SKM-1 (cell line): Measurements from ENCODE around the gene JAZF1.

Experiments
- DNase-seq: peaks from one replicate; lab custom pipeline; 2025; ENCODE audit not compliant: unreplicated experiment; lab: John Stamatoyannopoulos, UW

The JAZF1 gene

GRCh38 chr7:28192786-28193585 is 12.4 kb upstream of the JAZF1 start:
- DNase-seq = no peak

- no peak for DNase-seq
These were observed 11.2 kb upstream of the JAZF1 start for GRCh38 chr7:28191751-28192150.

GRCh38 chr7:28191184-28191583 is 10.6 kb upstream of the JAZF1 start:
- DNase-seq = no peak

GRCh38 chr7:28190077-28190710 is 9.6 kb upstream of the JAZF1 start:
- no peak for DNase-seq

- no peak for DNase-seq
These were observed 6.4 kb upstream of the JAZF1 start for GRCh38 chr7:28187012-28187411.

- DNase-seq = no peak
These were observed 3.0 kb upstream of the JAZF1 start for GRCh38 chr7:28183627-28184026.

GRCh38 chr7:28182071-28182471 is 1.5 kb upstream of the JAZF1 start:
- no peak for DNase-seq

GRCh38 chr7:28181416-28181815 is 821 bp upstream of the JAZF1 start:
- DNase-seq = no peak

- DNase-seq = no peak
These were observed 598 bp downstream of the JAZF1 start for GRCh38 chr7:28180031-28180363.

- peak; percentile 23 for DNase-seq
These were observed 1.2 kb downstream of the JAZF1 start for GRCh38 chr7:28179120-28180030.

GRCh38 chr7:28178599-28178998 is 2.0 kb downstream of the JAZF1 start:
- DNase-seq = no peak

GRCh38 chr7:28177836-28178235 is 2.8 kb downstream of the JAZF1 start:
- DNase-seq = no peak

- DNase-seq = no peak
These were observed 4.0 kb downstream of the JAZF1 start for GRCh38 chr7:28176645-28177044.

- no peak for DNase-seq
These were observed 4.4 kb downstream of the JAZF1 start for GRCh38 chr7:28176174-28176573.

- no peak for DNase-seq
These were observed 5.5 kb downstream of the JAZF1 start for GRCh38 chr7:28174901-28175661.

- no peak for DNase-seq
These were observed 6.2 kb downstream of the JAZF1 start for GRCh38 chr7:28174442-28174841.

- no peak for DNase-seq
These were observed 7.1 kb downstream of the JAZF1 start for GRCh38 chr7:28173531-28173930.

GRCh38 chr7:28172958-28173357 is 7.6 kb downstream of the JAZF1 start:
- DNase-seq = no peak

GRCh38 chr7:28170701-28171100 is 9.9 kb downstream of the JAZF1 start:
- no peak for DNase-seq

- DNase-seq = no peak
These were observed 11.4 kb downstream of the JAZF1 start for GRCh38 chr7:28169230-28169629.
